Daoy (cell line): ENCODE measurements around the gene NMT2. TPM values are rescaled to one million over a fixed set of nuclear protein-coding genes. Genes with fewer than 3 reads are reported as not detected.
"Not testable (repeated sequence)": the region's sequence is repeated elsewhere in the genome, so short reads cannot be mapped to it uniquely, and the experiment has no call there.

Source experiments
- DNase-seq: peaks from one replicate; pipeline ENCODE4 v3.0.0-alpha.2; 2015; ENCODE audit warnings: low read depth
- total RNA-seq: library from RNA; depleted of rRNA; stranded (reverse); fragments of >200 nt; shearing (Covaris generic); gene quantifications from 2 replicates; pipeline ENCODE4 v1.2.3, GENCODE V29; 2014; rRNA removed

Gene NMT2
- total RNA-seq, result 31.7 and 37.2 TPM in 2 replicates

- DNase-seq, result peak; percentile 88
Observed at GRCh38 chr10:15168291-15168785, at the start of gene NMT2. Gene NMT2 (minus strand): TSS chr10:15168693. CDS start chr10:15168612, 81 bp downstream.

GRCh38 chr10:15216700-15217099, 48.2 kb upstream of the NMT2 start:
- no peak for DNase-seq

- no peak for DNase-seq
Observed at GRCh38 chr10:15214237-15214636, 45.7 kb upstream of the NMT2 start.

GRCh38 chr10:15213461-15213861, 45.0 kb upstream of the NMT2 start:
- no peak for DNase-seq

GRCh38 chr10:15211464-15211979, 43.0 kb upstream of the NMT2 start:
- DNase-seq, result peak; percentile 83

- DNase-seq, result no peak
Observed at GRCh38 chr10:15210521-15210920, 42.0 kb upstream of the NMT2 start.

GRCh38 chr10:15209827-15210509, 41.5 kb upstream of the NMT2 start:
- DNase-seq, result peak; percentile 69

GRCh38 chr10:15208221-15208620, 39.7 kb upstream of the NMT2 start:
- no peak for DNase-seq

GRCh38 chr10:15207410-15207809, 38.9 kb upstream of the NMT2 start:
- DNase-seq, result not testable (repeated sequence)

GRCh38 chr10:15202639-15203038, 34.1 kb upstream of the NMT2 start:
- no peak for DNase-seq

GRCh38 chr10:15202301-15202621, 33.8 kb upstream of the NMT2 start:
- DNase-seq, result not testable (repeated sequence)

GRCh38 chr10:15201589-15202300, 33.3 kb upstream of the NMT2 start:
- DNase-seq, result peak; percentile 56

- peak; percentile 85 for DNase-seq
Observed at GRCh38 chr10:15200626-15201025, 32.1 kb upstream of the NMT2 start.

- DNase-seq, result no peak
Observed at GRCh38 chr10:15197911-15198310, 29.4 kb upstream of the NMT2 start.

- no peak for DNase-seq
Observed at GRCh38 chr10:15197276-15197675, 28.8 kb upstream of the NMT2 start.

- DNase-seq, result no peak
Observed at GRCh38 chr10:15196021-15196834, 27.7 kb upstream of the NMT2 start.

GRCh38 chr10:15189133-15189885, 20.8 kb upstream of the NMT2 start:
- DNase-seq, result no peak

GRCh38 chr10:15188603-15189002, 20.1 kb upstream of the NMT2 start:
- no peak for DNase-seq

- no peak for DNase-seq
Observed at GRCh38 chr10:15183689-15184481, 15.4 kb upstream of the NMT2 start.

GRCh38 chr10:15182540-15183207, 14.2 kb upstream of the NMT2 start:
- no peak for DNase-seq
